Trophoblast cell (in vitro differentiated cells and primary cell): Measurements from ENCODE around the gene RGS5. TPM values are rescaled to one million over a fixed set of nuclear protein-coding genes. Genes with fewer than 3 reads are reported as not detected.
"Not testable (repeated sequence)": the region's sequence is repeated elsewhere in the genome, so short reads cannot be mapped to it uniquely, and the experiment has no call there.

Experiments used
- DNase-seq, 2 donors: peaks; one replicate each; pipeline ENCODE4 v3.0.0-alpha.2; 2016
- H2AFZ ChIP-seq: 2 replicates; pipeline ENCODE4 v1.6.1; 2013; ENCODE audit warnings: low read length, moderate library complexity, mild to moderate bottlenecking; ENCODE audit not compliant: insufficient read depth, poor library complexity
- H2AK5ac ChIP-seq: 2 replicates; pipeline ENCODE4 v1.6.1; 2013; ENCODE audit warnings: mild to moderate bottlenecking, low read length
- H2BK120ac ChIP-seq: 2 replicates; pipeline ENCODE4 v1.6.1; 2013; ENCODE audit warnings: low read length, mild to moderate bottlenecking, moderate library complexity; ENCODE audit not compliant: insufficient read depth, poor library complexity
- H2BK12ac ChIP-seq: 2 replicates; pipeline ENCODE4 v1.6.1; 2013; ENCODE audit warnings: mild to moderate bottlenecking, low read length, moderate library complexity
- H2BK5ac ChIP-seq: 2 replicates; pipeline ENCODE4 v1.6.1; 2013; ENCODE audit warnings: low read length, low read depth, moderate library complexity, mild to moderate bottlenecking; ENCODE audit not compliant: poor library complexity
- H3K14ac ChIP-seq: 2 replicates; pipeline ENCODE4 v1.6.1; 2013; ENCODE audit warnings: mild to moderate bottlenecking, low read length
- H3K18ac ChIP-seq: 2 replicates; pipeline ENCODE4 v1.6.1; 2013; ENCODE audit warnings: mild to moderate bottlenecking, low read length
- H3K23ac ChIP-seq: 2 replicates; pipeline ENCODE4 v1.6.1; 2013; ENCODE audit warnings: low read length
- H3K27ac ChIP-seq: 2 replicates; pipeline ENCODE4 v1.5.1; 2013; ENCODE audit warnings: low read depth, mild to moderate bottlenecking, inconsistent platforms, low read length, moderate library complexity
- H3K27me3 ChIP-seq: 2 replicates; pipeline ENCODE4 v1.6.1; 2013; ENCODE audit warnings: inconsistent platforms, mild to moderate bottlenecking, low read length, moderate library complexity; ENCODE audit not compliant: insufficient read depth
- H3K36me3 ChIP-seq, 2 experiments: 1 replicate in 1 of 2; 2 replicates in 1 of 2; pipeline ENCODE4 v1.6.1; 2013; ENCODE audit warnings: low read length in 2 of 2, mild to moderate bottlenecking in 2 of 2, moderate library complexity in 1 of 2; ENCODE audit not compliant: insufficient read depth in 2 of 2, control insufficient read depth in 1 of 2
- H3K4ac ChIP-seq: 2 replicates; pipeline ENCODE4 v1.6.1; 2013; ENCODE audit warnings: low read depth, mild to moderate bottlenecking, low read length, moderate library complexity
- H3K4me1 ChIP-seq, 2 experiments: 1 replicate in 1 of 2; 2 replicates in 1 of 2; pipeline ENCODE4 v1.6.1; 2013; ENCODE audit warnings: low read length in 2 of 2, mild to moderate bottlenecking in 2 of 2, moderate library complexity in 1 of 2; ENCODE audit not compliant: insufficient read depth in 2 of 2, control insufficient read depth in 1 of 2
- H3K4me2 ChIP-seq: 2 replicates; pipeline ENCODE4 v1.6.1; 2013; ENCODE audit warnings: inconsistent platforms, mild to moderate bottlenecking, low read length, moderate library complexity
- H3K4me3 ChIP-seq: 2 replicates; pipeline ENCODE4 v1.5.1; 2013; ENCODE audit warnings: mild to moderate bottlenecking, low read depth, low read length, inconsistent platforms
- H3K79me1 ChIP-seq: one replicate; pipeline ENCODE4 v1.6.1; 2013; ENCODE audit warnings: low read length
- H3K79me2 ChIP-seq: 2 replicates; pipeline ENCODE4 v1.6.1; 2013; ENCODE audit warnings: low read length, mild to moderate bottlenecking; ENCODE audit not compliant: control insufficient read depth, insufficient read depth, poor library complexity
- H3K9ac ChIP-seq: 2 replicates; pipeline ENCODE4 v1.6.1; 2013; ENCODE audit warnings: mild to moderate bottlenecking, low read length
- H3K9me3 ChIP-seq: 2 replicates; pipeline ENCODE4 v1.6.1; 2013; ENCODE audit warnings: low read depth, mild to moderate bottlenecking, control low read depth, inconsistent platforms, low read length; ENCODE audit not compliant: insufficient read depth
- H4K12ac ChIP-seq: 2 replicates; pipeline ENCODE4 v1.6.1; 2013; ENCODE audit warnings: low read depth, mild to moderate bottlenecking, low read length, moderate library complexity
- H4K8ac ChIP-seq: 2 replicates; pipeline ENCODE4 v1.6.1; 2013; ENCODE audit warnings: low read depth, mild to moderate bottlenecking, low read length, moderate library complexity
- H4K91ac ChIP-seq: one replicate; pipeline ENCODE4 v1.6.1; 2013; ENCODE audit warnings: low read depth, mild to moderate bottlenecking, low read length, moderate library complexity
- WGBS: extraction: QIAGEN DNeasy Blood & Tissue Kit; methylation state at CpG from one replicate; pipeline ENCODE4 v1.1.7; 2013; ENCODE audit warnings: missing lambda C conversion rate; ENCODE audit not compliant: insufficient read length, insufficient coverage; ENCODE audit errors: extremely low coverage; 5-methylcytosine and 5-hydroxymethylcytosine counted together
- polyA plus RNA-seq: library from polyadenylated mRNA; stranded (reverse); fragments of 200-250 nt; gene quantifications from 2 replicates; pipeline ENCODE4 v1.2.3, GENCODE V29; 2013

RGS5 gene, protein sequence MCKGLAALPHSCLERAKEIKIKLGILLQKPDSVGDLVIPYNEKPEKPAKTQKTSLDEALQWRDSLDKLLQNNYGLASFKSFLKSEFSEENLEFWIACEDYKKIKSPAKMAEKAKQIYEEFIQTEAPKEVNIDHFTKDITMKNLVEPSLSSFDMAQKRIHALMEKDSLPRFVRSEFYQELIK
- 19.4 and 20.3 TPM in 2 replicates for polyA plus RNA-seq

- Histone ChIP-seq H2BK120ac (no peak within 1 kb of the TSS), H3K4me2 (peak within 1 kb of the TSS; percentile 9), H2AK5ac (no peak within 1 kb of the TSS), H3K23ac (no peak within 1 kb of the TSS), H3K27me3 (no peaks in the 10 kb centered on the region), H3K18ac (no peak within 1 kb of the TSS), H4K91ac (no peak within 1 kb of the TSS), H4K8ac (peak within 1 kb of the TSS; percentile 62), H3K79me1 (no peaks in the 10 kb centered on the region), H3K14ac (no peak within 1 kb of the TSS), H3K4me3 (no peak within 1 kb of the TSS), H2AFZ (peak within 1 kb of the TSS; percentile 37), H3K4me1 (peaks cover 5% of the 10 kb centered on the region in 2 experiments), H3K4ac (no peak within 1 kb of the TSS), H3K36me3 (no peaks in the 10 kb centered on the region), H2BK12ac (no peak within 1 kb of the TSS), H3K27ac (no peak within 1 kb of the TSS), H4K12ac (no peak within 1 kb of the TSS), H2BK5ac (no peak within 1 kb of the TSS), H3K9me3 (no peaks in the 10 kb centered on the region), H3K79me2 (no peaks in the 10 kb centered on the region), H3K9ac (no peak within 1 kb of the TSS)
- peak in 1 of 2 donors; percentile 14 for DNase-seq
- no CpG with 5 or more reads among the region's 4 CpGs for WGBS
Observed at GRCh38 chr1:163202833-163203451, at the start of gene RGS5. TSS of gene RGS5 (minus strand) at chr1:163202916. CDS start at chr1:163202835, 81 bp downstream.

GRCh38 chr1:163250382-163250974, 47.8 kb upstream of the RGS5 start:
- Histone ChIP-seq H3K27me3 (no peaks in the 10 kb centered on the region), H3K14ac (no peak overlapping the region), H3K79me1 (no peaks in the 10 kb centered on the region), H3K23ac (no peak overlapping the region), H2AK5ac (no peak overlapping the region), H4K8ac (no peak overlapping the region), H3K9me3 (no peaks in the 10 kb centered on the region), H3K27ac (no peak overlapping the region), H2BK12ac (no peak overlapping the region), H3K79me2 (no peaks in the 10 kb centered on the region), H3K4me2 (no peak overlapping the region), H3K4me1 (no peaks in the 10 kb centered on the region), H3K9ac (no peak overlapping the region), H2BK120ac (no peak overlapping the region), H2BK5ac (no peak overlapping the region), H2AFZ (no peak overlapping the region), H4K91ac (no peak overlapping the region), H3K36me3 (no peaks in the 10 kb centered on the region), H3K4ac (no peak overlapping the region), H3K18ac (no peak overlapping the region), H4K12ac (no peak overlapping the region), H3K4me3 (no peak overlapping the region)
- DNase-seq = no peak
- WGBS = no CpG with 5 or more reads among the region's 2 CpGs

GRCh38 chr1:163248064-163248463, 45.3 kb upstream of the RGS5 start:
- no peak overlapping the region for H3K14ac ChIP-seq

DNA sequence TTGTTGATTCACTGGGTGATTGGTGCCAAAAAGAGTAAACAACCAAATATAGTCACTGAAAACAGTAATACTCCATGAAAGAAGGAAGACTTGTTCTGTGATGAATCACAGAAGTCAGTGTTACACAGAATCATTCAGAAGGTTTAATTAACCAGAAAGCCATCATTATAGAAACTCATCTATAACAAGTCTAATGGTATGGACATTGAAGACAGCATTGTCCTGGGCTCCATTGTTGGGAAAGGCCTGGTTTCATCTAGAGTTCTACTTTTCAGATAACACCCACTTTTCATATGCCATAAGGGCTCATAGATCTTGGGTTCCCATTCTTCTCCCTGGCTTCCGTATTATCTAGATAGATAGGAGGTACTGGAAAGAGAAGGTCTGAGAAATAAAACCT, 41.9 kb upstream of the RGS5 start:
- not testable (repeated sequence) for H3K4me2 ChIP-seq, H3K9me3 ChIP-seq, H2BK120ac ChIP-seq, H3K4me3 ChIP-seq, H3K4me1 ChIP-seq, H3K79me1 ChIP-seq, H4K8ac ChIP-seq, H3K18ac ChIP-seq, H4K91ac ChIP-seq, H3K4ac ChIP-seq, H4K12ac ChIP-seq, H2AFZ ChIP-seq, H3K36me3 ChIP-seq, DNase-seq, H3K9ac ChIP-seq, H3K23ac ChIP-seq, H3K27ac ChIP-seq, H3K79me2 ChIP-seq, H2BK5ac ChIP-seq, H2AK5ac ChIP-seq, H3K14ac ChIP-seq, H2BK12ac ChIP-seq, H3K27me3 ChIP-seq
- WGBS = no CpG with 5 or more reads among the region's 1 CpG

More at GRCh38 chr1:163248064-163248463, 45.3 kb upstream of the RGS5 start:
- no peak overlapping the region for H2AFZ ChIP-seq
- no peak overlapping the region for H2BK12ac ChIP-seq
- H3K9ac ChIP-seq = no peak overlapping the region
- H3K4ac ChIP-seq = no peak overlapping the region
- no peaks in the 10 kb centered on the region for H3K9me3 ChIP-seq
- no peak overlapping the region for H4K12ac ChIP-seq
- no peak for DNase-seq
- H3K27me3 ChIP-seq = no peaks in the 10 kb centered on the region
- H3K79me1 ChIP-seq = no peaks in the 10 kb centered on the region
- H3K4me2 ChIP-seq = no peak overlapping the region
- H3K4me3 ChIP-seq = no peak overlapping the region
- no peak overlapping the region for H3K18ac ChIP-seq
- no peak overlapping the region for H3K23ac ChIP-seq
- H3K27ac ChIP-seq = no peak overlapping the region
- no peak overlapping the region for H4K91ac ChIP-seq
- no peak overlapping the region for H2AK5ac ChIP-seq
- H3K4me1 ChIP-seq = no peaks in the 10 kb centered on the region
- no peak overlapping the region for H2BK5ac ChIP-seq
- H3K79me2 ChIP-seq = no peaks in the 10 kb centered on the region
- H2BK120ac ChIP-seq = no peak overlapping the region
- H3K36me3 ChIP-seq = no peaks in the 10 kb centered on the region
- H4K8ac ChIP-seq = no peak overlapping the region
